H1 (cell line): Measurements from ENCODE around the gene LIX1L. TPM values are rescaled to one million over a fixed set of nuclear protein-coding genes. Genes with fewer than 3 reads are reported as not detected.

Experiments used
- CHD7 ChIP-seq: fragments of 300-600 bp; sonication (generic); IDR thresholded peaks from 2 replicates; pipeline ENCODE4 v1.7.1; 2012; ENCODE audit warnings: low read length, moderate library complexity, mild to moderate bottlenecking, inconsistent platforms; ENCODE audit not compliant: insufficient replicate concordance
- GABPA ChIP-seq: IDR thresholded peaks from 2 replicates; pipeline ENCODE4 v1.6.1; 2011; ENCODE audit warnings: mild to moderate bottlenecking, low read length, moderate library complexity, borderline replicate concordance; ENCODE audit not compliant: insufficient read depth
- SUZ12 ChIP-seq: fragments of 200-600 bp; sonication (generic); IDR thresholded peaks from 2 replicates; pipeline ENCODE4 v1.6.1; 2012; ENCODE audit warnings: mild to moderate bottlenecking, inconsistent platforms, low read length, moderate library complexity, mixed read lengths
- polyA plus RNA-seq, 7 experiments: library from polyadenylated mRNA; depleted of rRNA in 3 of 7; stranded (reverse) in 5 of 7; unstranded in 2 of 7; fragments of >200 nt in 5 of 7; fragments of 200-250 nt in 2 of 7; gene quantifications; 1 replicate in 5 of 7; 2 replicates in 1 of 7; 4 replicates in 1 of 7; pipeline versions ENCODE4 v1.2.1 to v1.2.3, GENCODE V29; 2011 to 2013; ENCODE audit warnings: missing spikeins in 2 of 7, mixed read lengths in 2 of 7
- total RNA-seq: library from RNA; stranded (reverse); fragmentation: NEBNext Ultra II Directional; extraction: Animal tissue kit (Norgen Biotek cat#: 25700); gene quantifications from 2 replicates; pipeline ENCODE4 v1.2.1, GENCODE V29; 2021

Gene LIX1L
- total and polyA plus RNA-seq, 2 of the 8 experiments (the other 6 are each of a cell fraction or from before 2014, with no cell fraction given), result 2.9 to 3.7 TPM

- TF ChIP-seq CHD7 (no peak), GABPA (no peak), SUZ12 (no peak)
Observed at GRCh38 chr1:145942871-145943270, 14.9 kb downstream of the LIX1L start (continued).
